NT2/D1 (cell line): ENCODE results near the gene DBI.

ENCODE experiments used
- SUZ12 ChIP-seq: IDR thresholded peaks from 2 replicates; pipeline ENCODE4 v1.6.1; 2011; ENCODE audit not compliant: insufficient read length, insufficient read depth; ENCODE audit errors: extremely low read depth
- YY1 ChIP-seq: IDR thresholded peaks from 2 replicates; pipeline ENCODE4 v1.6.1; 2011; ENCODE audit not compliant: insufficient read length, insufficient read depth
- ZNF274 ChIP-seq: IDR thresholded peaks from 2 replicates; pipeline ENCODE4 v1.6.1; 2011; ENCODE audit warnings: mild to moderate bottlenecking, low read depth, low read length

GRCh38 chr2:119378566-119378965 lies 11.8 kb downstream of the DBI start:
- TF ChIP-seq SUZ12: no peak
- TF ChIP-seq ZNF274: no peak
- no peak for TF ChIP-seq YY1
